HEK293 (cell line): Measurements from ENCODE around the gene MTFR1L.

Experiments used
- CTCF ChIA-PET: fragments of 350-600 bp; formaldehyde crosslinking; extraction: SDS; loops from one replicate; lab custom pipeline; 2021; ENCODE audit warnings: antibody characterized with exemption; lab: Yijun Ruan, JAX
- POLR2A ChIA-PET: fragments of 300-600 bp; formaldehyde crosslinking; extraction: SDS; loops from one replicate; lab custom pipeline; 2020; ENCODE audit warnings: antibody characterized with exemption, inconsistent platforms; lab: Yijun Ruan, JAX
- H3K27ac ChIP-seq: fragments of 200-500 bp; sonication (Bioruptor generic); 2 replicates; pipeline ENCODE4 v1.5.1; 2014; ENCODE audit warnings: low read depth, low read length, control low read depth, inconsistent platforms; ENCODE audit errors: extremely low read depth
- H3K36me3 ChIP-seq, 2 experiments: fragments of 200-500 bp in 1 of 2; sonication (Bioruptor generic) in 1 of 2; 1 replicate in 1 of 2; 2 replicates in 1 of 2; pipeline ENCODE4 v1.5.1; 2014 to 2017; ENCODE audit warnings: inconsistent platforms in 2 of 2, low read length in 2 of 2; ENCODE audit not compliant: control insufficient read depth in 2 of 2, insufficient read depth in 1 of 2
- H3K4me1 ChIP-seq: fragments of 200-500 bp; sonication (Bioruptor generic); 2 replicates; pipeline ENCODE4 v1.5.1; 2014; ENCODE audit warnings: mild to moderate bottlenecking, low read length, inconsistent platforms; ENCODE audit not compliant: control insufficient read depth, insufficient read depth
- H3K4me3 ChIP-seq: 2 replicates; pipeline ENCODE4 v1.5.1; 2011; ENCODE audit warnings: low read depth, mild to moderate bottlenecking, control low read depth, low read length, moderate library complexity
- H3K9me3 ChIP-seq: fragments of 200-500 bp; sonication (Bioruptor generic); 2 replicates; pipeline ENCODE4 v1.5.1; 2014; ENCODE audit warnings: low read depth, low read length, inconsistent platforms; ENCODE audit not compliant: control insufficient read depth, insufficient read depth
- BCL11B ChIP-seq: fragments of 450-650 bp; formaldehyde crosslinking; IDR thresholded peaks from 2 replicates; pipeline ENCODE4 v1.5.1; 2016; ENCODE audit warnings: low read depth, missing biosample characterization, missing genetic modification characterization
- EGR2 ChIP-seq: fragments of 450-650 bp; formaldehyde crosslinking; IDR thresholded peaks from 2 replicates; pipeline ENCODE4 v1.5.1; 2016; ENCODE audit warnings: low read depth, missing biosample characterization, missing genetic modification characterization
- GLIS1 ChIP-seq: fragments of 450-650 bp; formaldehyde crosslinking; IDR thresholded peaks from 2 replicates; pipeline ENCODE4 v1.5.1; 2016; ENCODE audit warnings: missing biosample characterization, missing genetic modification characterization
- PATZ1 ChIP-seq: fragments of 450-650 bp; formaldehyde crosslinking; IDR thresholded peaks from 2 replicates; pipeline ENCODE4 v1.5.1; 2016; ENCODE audit warnings: missing biosample characterization, missing genetic modification characterization
- TCF7L2 ChIP-seq: IDR thresholded peaks from 2 replicates; pipeline ENCODE4 v1.6.1; 2011; ENCODE audit warnings: low read depth, mild to moderate bottlenecking, inconsistent platforms, low read length, moderate library complexity, borderline replicate concordance
- ZBTB20 ChIP-seq: fragments of 450-650 bp; formaldehyde crosslinking; IDR thresholded peaks from 2 replicates; pipeline ENCODE4 v1.5.1; 2016; ENCODE audit warnings: missing biosample characterization, missing genetic modification characterization
- ZBTB48 ChIP-seq: fragments of 450-650 bp; formaldehyde crosslinking; IDR thresholded peaks from 2 replicates; pipeline ENCODE4 v1.5.1; 2016; ENCODE audit warnings: missing biosample characterization, missing genetic modification characterization
- ZFHX2 ChIP-seq: fragments of 450-650 bp; formaldehyde crosslinking; conservative IDR thresholded peaks from 2 replicates; pipeline ENCODE4 v1.5.1; 2016; ENCODE audit warnings: missing biosample characterization, missing genetic modification characterization
- ZIC2 ChIP-seq: fragments of 450-650 bp; formaldehyde crosslinking; IDR thresholded peaks from 2 replicates; pipeline ENCODE4 v1.5.1; 2016; ENCODE audit warnings: missing biosample characterization, missing genetic modification characterization
- ZNF114 ChIP-seq: fragments of 450-650 bp; formaldehyde crosslinking; IDR thresholded peaks from 2 replicates; pipeline ENCODE4 v1.5.0; 2017; ENCODE audit warnings: missing biosample characterization, missing genetic modification characterization
- ZNF341 ChIP-seq: fragments of 450-650 bp; formaldehyde crosslinking; IDR thresholded peaks from 2 replicates; pipeline ENCODE4; 2016; ENCODE audit warnings: low read depth, missing biosample characterization, missing genetic modification characterization
- ZNF426 ChIP-seq: fragments of 450-650 bp; formaldehyde crosslinking; IDR thresholded peaks from 2 replicates; pipeline ENCODE4 v1.5.1; 2017; ENCODE audit warnings: missing biosample characterization, missing genetic modification characterization, mild to moderate bottlenecking, inconsistent platforms, moderate library complexity
- ZNF449 ChIP-seq: fragments of 450-650 bp; formaldehyde crosslinking; IDR thresholded peaks from 2 replicates; pipeline ENCODE4 v1.5.1; 2017; ENCODE audit warnings: missing biosample characterization, mild to moderate bottlenecking, missing genetic modification characterization, moderate library complexity
- ZNF513 ChIP-seq: fragments of 450-650 bp; IDR thresholded peaks from 2 replicates; pipeline ENCODE4 v1.5.1; 2018; ENCODE audit warnings: missing biosample characterization, missing genetic modification characterization
- ZNF529 ChIP-seq: fragments of 450-650 bp; formaldehyde crosslinking; IDR thresholded peaks from 2 replicates; pipeline ENCODE4 v1.5.1; 2017; ENCODE audit warnings: missing genetic modification characterization, missing biosample characterization; ENCODE audit not compliant: insufficient replicate concordance
- ZNF561 ChIP-seq: fragments of 450-650 bp; IDR thresholded peaks from 2 replicates; pipeline ENCODE4 v1.5.1; 2018; ENCODE audit warnings: missing biosample characterization, missing genetic modification characterization, borderline replicate concordance
- ZNF596 ChIP-seq: fragments of 450-650 bp; IDR thresholded peaks from 2 replicates; pipeline ENCODE4 v1.5.0; 2018; ENCODE audit warnings: missing biosample characterization, mild to moderate bottlenecking, missing genetic modification characterization, moderate library complexity
- ZNF639 ChIP-seq: fragments of 450-650 bp; formaldehyde crosslinking; IDR thresholded peaks from 2 replicates; pipeline ENCODE4 v1.5.1; 2016; ENCODE audit warnings: missing biosample characterization, missing genetic modification characterization
- ZNF792 ChIP-seq: fragments of 450-650 bp; formaldehyde crosslinking; IDR thresholded peaks from 2 replicates; pipeline ENCODE4 v1.5.1; 2016; ENCODE audit warnings: missing biosample characterization, missing genetic modification characterization
- ZNF843 ChIP-seq: fragments of 450-650 bp; formaldehyde crosslinking; IDR thresholded peaks from 2 replicates; pipeline ENCODE4 v1.5.1; 2016; ENCODE audit warnings: missing biosample characterization, missing genetic modification characterization

Gene MTFR1L

GRCh38 chr1:25806418-25806817 lies 13.3 kb upstream of the MTFR1L start:
- no peak for TF ChIP-seq ZNF114 (tag by site-specific recombination)
- TF ChIP-seq ZNF513 (tag by site-specific recombination): no peak
- peak; percentile 75 for TF ChIP-seq ZIC2 (tag by site-specific recombination)
- TF ChIP-seq ZFHX2 (tag by site-specific recombination): peak; percentile 97
- no peak for TF ChIP-seq TCF7L2
- peak; percentile 96 for TF ChIP-seq EGR2 (tag by site-specific recombination)
- TF ChIP-seq PATZ1 (tag by site-specific recombination): peak; percentile 42; the same call in 1 of the 2 replicates
- ChIA-PET CTCF (interaction anchor here (1.4 kb wide), 1 partner anchor 12 kb away, joined by 4 read pairs; no protein-coding TSS in a partner anchor), POLR2A (no interaction called here)
- Histone ChIP-seq H3K27ac (no peak overlapping the region), H3K36me3 (peaks cover 3 to 78% of the 10 kb centered on the region in 2 experiments; a peak in 2 of 3 replicates), H3K4me3 (no peak overlapping the region), H3K9me3 (no peaks in the 10 kb centered on the region), H3K4me1 (no peaks in the 10 kb centered on the region; the same call in 1 of the 2 replicates)

GRCh38 chr1:25807480-25808390 lies 12.0 kb upstream of the MTFR1L start:
- POLR2A ChIA-PET: no interaction called here
- H3K4me3 ChIP-seq: no peak overlapping the region
- peaks cover 10 to 82% of the 10 kb centered on the region in 2 experiments; a peak in 2 of 3 replicates for H3K36me3 ChIP-seq

More at GRCh38 chr1:25807480-25808390, 12.0 kb upstream of the MTFR1L start:
- TF ChIP-seq ZNF529 (tag by site-specific recombination): no peak
- no peak for TF ChIP-seq ZNF449 (tag by site-specific recombination)
- TF ChIP-seq ZNF561 (tag by site-specific recombination): no peak
- TF ChIP-seq ZNF639 (tag by site-specific recombination): no peak
- TF ChIP-seq GLIS1 (tag by site-specific recombination): peak; percentile 71
- peak; percentile 58 for TF ChIP-seq ZIC2 (tag by site-specific recombination)
- no peak for TF ChIP-seq ZNF596
- TF ChIP-seq ZNF341 (tag by site-specific recombination): no peak
- TF ChIP-seq ZBTB20 (tag by site-specific recombination): no peak
- TF ChIP-seq ZNF843: no peak
- TF ChIP-seq ZNF426 (tag by site-specific recombination): no peak
- TF ChIP-seq ZNF792 (tag by site-specific recombination): no peak
- no peak for TF ChIP-seq ZBTB48 (tag by site-specific recombination)
- TF ChIP-seq BCL11B (tag by site-specific recombination): no peak
- no peaks in the 10 kb centered on the region for H3K9me3 ChIP-seq
- CTCF ChIA-PET: interaction anchor here (0.6 to 1.4 kb wide), 5 partner anchors 9 to 115 kb away, joined by 3 to 4 read pairs (median 3); no protein-coding TSS in a partner anchor
- no peaks in the 10 kb centered on the region for H3K4me1 ChIP-seq
- H3K27ac ChIP-seq: no peak overlapping the region
